WTC11 (cell line): Measurements from ENCODE around the gene DAAM2. TPM values are rescaled to one million over a fixed set of nuclear protein-coding genes. Genes with fewer than 3 reads are reported as not detected.

Experiments used
- ATAC-seq: fragments of 200-7000 bp; cut with Tn5 transposase; 2 replicates; pipeline ENCODE4 v1.10.0; 2021; ENCODE audit warnings: mild to moderate bottlenecking, moderate library complexity
- CTCF ChIA-PET: fragments of 300-600 bp; sonication (Branson Sonifier 250); formaldehyde crosslinking; loops from one replicate; lab custom pipeline; 2021; ENCODE audit warnings: antibody characterized with exemption; lab: Charles Lee
- POLR2A ChIA-PET: fragments of 350-600 bp; sonication (Branson Sonifier 250); formaldehyde crosslinking; loops from one replicate; lab custom pipeline; 2021; ENCODE audit warnings: antibody characterized with exemption; lab: Charles Lee
- DNase-seq: peaks from one replicate; pipeline ENCODE4 v3.0.0; 2021; ENCODE audit warnings: low spot score
- H3K27ac Mint-ChIP-seq: 2 replicates; pipeline ENCODE4 v1.8.0; 2021; ENCODE audit warnings: mixed read lengths
- H3K27me3 Mint-ChIP-seq: 2 replicates; pipeline ENCODE4 v1.8.0; 2021; ENCODE audit warnings: low read depth, mild to moderate bottlenecking, moderate library complexity, mixed read lengths
- H3K36me3 Mint-ChIP-seq: 2 replicates; pipeline ENCODE4 v1.8.0; 2021; ENCODE audit warnings: mixed read lengths
- H3K4me1 Mint-ChIP-seq: 2 replicates; pipeline ENCODE4 v1.8.0; 2022; ENCODE audit warnings: mixed read lengths
- H3K4me3 Mint-ChIP-seq: 2 replicates; pipeline ENCODE4 v1.8.0; 2021; ENCODE audit warnings: mild to moderate bottlenecking, moderate library complexity, mixed read lengths
- H3K9me3 Mint-ChIP-seq: 2 replicates; pipeline ENCODE4 v1.8.0; 2021; ENCODE audit warnings: mixed read lengths
- CREB1 ChIP-seq: sonication (generic); formaldehyde crosslinking; IDR thresholded peaks from 2 replicates; pipeline ENCODE4 v1.8.0; 2023; ENCODE audit warnings: mild to moderate bottlenecking, missing genetic modification reagents
- CREM ChIP-seq: sonication (generic); formaldehyde crosslinking; IDR thresholded peaks from 2 replicates; pipeline ENCODE4 v1.8.1; 2022; ENCODE audit warnings: mild to moderate bottlenecking, missing genetic modification reagents, moderate library complexity
- ESRRA ChIP-seq: sonication (generic); formaldehyde crosslinking; IDR thresholded peaks from 2 replicates; pipeline ENCODE4 v1.8.1; 2022; ENCODE audit warnings: mild to moderate bottlenecking, missing genetic modification reagents, borderline replicate concordance
- FOXJ3 ChIP-seq: sonication (generic); formaldehyde crosslinking; IDR thresholded peaks from 2 replicates; pipeline ENCODE4 v1.9.0; 2021; ENCODE audit warnings: missing genetic modification reagents, mild to moderate bottlenecking, borderline replicate concordance
- FOXP1 ChIP-seq: sonication (generic); formaldehyde crosslinking; IDR thresholded peaks from 2 replicates; pipeline ENCODE4 v1.8.0; 2022; ENCODE audit warnings: missing genetic modification reagents, mild to moderate bottlenecking, moderate library complexity, borderline replicate concordance
- JUN ChIP-seq: sonication (generic); formaldehyde crosslinking; IDR thresholded peaks from 2 replicates; pipeline ENCODE4 v1.8.0; 2023; ENCODE audit warnings: mild to moderate bottlenecking, missing genetic modification reagents
- NFATC4 ChIP-seq: fragments of 250-450 bp; sonication (Bioruptor Pico); IDR thresholded peaks from 2 replicates; pipeline ENCODE4 v1.9.0; 2021; ENCODE audit warnings: mild to moderate bottlenecking
- NR1H2 ChIP-seq: sonication (generic); formaldehyde crosslinking; IDR thresholded peaks from 2 replicates; pipeline ENCODE4 v1.9.0; 2021; ENCODE audit warnings: mild to moderate bottlenecking, moderate library complexity, missing genetic modification reagents
- NR3C1 ChIP-seq: sonication (generic); formaldehyde crosslinking; conservative IDR thresholded peaks from 2 replicates; pipeline ENCODE4 v1.8.1; 2023; ENCODE audit warnings: low read depth, mild to moderate bottlenecking, missing genetic modification reagents
- RORB ChIP-seq: fragments of 250-450 bp; sonication (Bioruptor Pico); IDR thresholded peaks from 2 replicates; pipeline ENCODE4 v1.9.0; 2021; ENCODE audit warnings: mild to moderate bottlenecking
- TEAD1 ChIP-seq: sonication (generic); formaldehyde crosslinking; IDR thresholded peaks from 2 replicates; pipeline ENCODE4 v1.8.0; 2022; ENCODE audit warnings: mild to moderate bottlenecking, missing genetic modification reagents
- total RNA-seq: library from RNA; stranded (reverse); gene quantifications from 3 replicates; pipeline ENCODE4 v1.2.3, GENCODE V29; 2021
- TF ChIP-seq, protein P1 (sequence below): fragments of 250-450 bp; sonication (Bioruptor Pico); IDR thresholded peaks from 2 replicates; pipeline ENCODE4 v1.9.0; 2021; ENCODE audit warnings: mild to moderate bottlenecking
- TF ChIP-seq, protein P2 (sequence below): sonication (generic); formaldehyde crosslinking; IDR thresholded peaks from 2 replicates; pipeline ENCODE4 v1.8.1; 2023; ENCODE audit warnings: mild to moderate bottlenecking, missing genetic modification reagents
- TF ChIP-seq, protein P3 (sequence below): sonication (generic); formaldehyde crosslinking; IDR thresholded peaks from 2 replicates; pipeline ENCODE4 v1.8.1; 2022; ENCODE audit warnings: low read depth, mild to moderate bottlenecking, moderate library complexity, missing genetic modification reagents, borderline replicate concordance
- TF ChIP-seq, protein P4 (sequence below): sonication (generic); formaldehyde crosslinking; IDR thresholded peaks from 2 replicates; pipeline ENCODE4 v1.8.1; 2022; ENCODE audit warnings: missing genetic modification reagents, borderline replicate concordance
- TF ChIP-seq, protein P5 (sequence below): sonication (generic); formaldehyde crosslinking; IDR thresholded peaks from 2 replicates; pipeline ENCODE4 v1.8.0; 2022; ENCODE audit warnings: mild to moderate bottlenecking, missing genetic modification reagents
- TF ChIP-seq, protein P6 (sequence below): sonication (generic); formaldehyde crosslinking; IDR thresholded peaks from 2 replicates; pipeline ENCODE4 v1.8.0; 2022; ENCODE audit warnings: mild to moderate bottlenecking, missing genetic modification reagents
- TF ChIP-seq, protein P7 (sequence below): fragments of 250-450 bp; sonication (Bioruptor Pico); IDR thresholded peaks from 2 replicates; pipeline ENCODE4 v1.9.0; 2021; ENCODE audit warnings: mild to moderate bottlenecking, borderline replicate concordance

The DAAM2 gene
- total RNA-seq, 1 experiment from 2014 or later = 2.0 TPM

DNA sequence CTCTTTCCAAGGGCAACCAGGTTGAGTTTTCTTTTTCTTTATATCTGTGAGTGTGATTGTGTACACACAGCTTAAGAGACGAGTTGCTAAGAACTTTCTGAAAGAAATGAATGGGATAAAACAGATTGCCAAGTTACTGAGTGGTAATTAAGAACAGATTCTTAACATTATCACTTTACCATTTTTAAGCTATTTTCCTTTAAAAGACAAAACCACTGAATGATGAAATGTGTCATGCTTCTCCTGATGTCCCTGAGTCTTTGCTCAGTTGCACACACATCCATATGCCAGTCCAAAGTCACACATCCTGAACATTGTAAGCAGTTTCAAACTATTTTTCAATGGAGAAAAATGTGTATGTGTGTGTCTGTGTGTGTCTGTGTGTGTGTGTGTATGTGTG lies 5.5 kb upstream of the DAAM2 start:
- no peak for ATAC-seq
- Mint-ChIP-seq H3K36me3 (no peaks in the 10 kb centered on the region), H3K27me3 (peaks cover 3% of the 10 kb centered on the region; the same call in 1 of the 2 replicates), H3K4me3 (no peak overlapping the region), H3K4me1 (peaks cover 5% of the 10 kb centered on the region; the same call in 1 of the 2 replicates), H3K9me3 (peaks cover 11% of the 10 kb centered on the region), H3K27ac (no peak overlapping the region)
- no peak for DNase-seq
- ChIA-PET CTCF (no interaction called here), POLR2A (no interaction called here)
- TF ChIP-seq, protein P1, sequence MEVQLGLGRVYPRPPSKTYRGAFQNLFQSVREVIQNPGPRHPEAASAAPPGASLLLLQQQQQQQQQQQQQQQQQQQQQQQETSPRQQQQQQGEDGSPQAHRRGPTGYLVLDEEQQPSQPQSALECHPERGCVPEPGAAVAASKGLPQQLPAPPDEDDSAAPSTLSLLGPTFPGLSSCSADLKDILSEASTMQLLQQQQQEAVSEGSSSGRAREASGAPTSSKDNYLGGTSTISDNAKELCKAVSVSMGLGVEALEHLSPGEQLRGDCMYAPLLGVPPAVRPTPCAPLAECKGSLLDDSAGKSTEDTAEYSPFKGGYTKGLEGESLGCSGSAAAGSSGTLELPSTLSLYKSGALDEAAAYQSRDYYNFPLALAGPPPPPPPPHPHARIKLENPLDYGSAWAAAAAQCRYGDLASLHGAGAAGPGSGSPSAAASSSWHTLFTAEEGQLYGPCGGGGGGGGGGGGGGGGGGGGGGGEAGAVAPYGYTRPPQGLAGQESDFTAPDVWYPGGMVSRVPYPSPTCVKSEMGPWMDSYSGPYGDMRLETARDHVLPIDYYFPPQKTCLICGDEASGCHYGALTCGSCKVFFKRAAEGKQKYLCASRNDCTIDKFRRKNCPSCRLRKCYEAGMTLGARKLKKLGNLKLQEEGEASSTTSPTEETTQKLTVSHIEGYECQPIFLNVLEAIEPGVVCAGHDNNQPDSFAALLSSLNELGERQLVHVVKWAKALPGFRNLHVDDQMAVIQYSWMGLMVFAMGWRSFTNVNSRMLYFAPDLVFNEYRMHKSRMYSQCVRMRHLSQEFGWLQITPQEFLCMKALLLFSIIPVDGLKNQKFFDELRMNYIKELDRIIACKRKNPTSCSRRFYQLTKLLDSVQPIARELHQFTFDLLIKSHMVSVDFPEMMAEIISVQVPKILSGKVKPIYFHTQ (CRISPR knock-in tag) = no peak
- TF ChIP-seq NR3C1 (CRISPR knock-in tag) (no peak), CREB1 (CRISPR knock-in tag) (no peak), NFATC4 (CRISPR knock-in tag) (no peak), RORB (CRISPR knock-in tag) (no peak), NR1H2 (CRISPR knock-in tag) (no peak), JUN (CRISPR knock-in tag) (no peak)
- TF ChIP-seq, protein P2, sequence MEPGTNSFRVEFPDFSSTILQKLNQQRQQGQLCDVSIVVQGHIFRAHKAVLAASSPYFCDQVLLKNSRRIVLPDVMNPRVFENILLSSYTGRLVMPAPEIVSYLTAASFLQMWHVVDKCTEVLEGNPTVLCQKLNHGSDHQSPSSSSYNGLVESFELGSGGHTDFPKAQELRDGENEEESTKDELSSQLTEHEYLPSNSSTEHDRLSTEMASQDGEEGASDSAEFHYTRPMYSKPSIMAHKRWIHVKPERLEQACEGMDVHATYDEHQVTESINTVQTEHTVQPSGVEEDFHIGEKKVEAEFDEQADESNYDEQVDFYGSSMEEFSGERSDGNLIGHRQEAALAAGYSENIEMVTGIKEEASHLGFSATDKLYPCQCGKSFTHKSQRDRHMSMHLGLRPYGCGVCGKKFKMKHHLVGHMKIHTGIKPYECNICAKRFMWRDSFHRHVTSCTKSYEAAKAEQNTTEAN (CRISPR knock-in tag) = no peak
- TF ChIP-seq, protein P3, sequence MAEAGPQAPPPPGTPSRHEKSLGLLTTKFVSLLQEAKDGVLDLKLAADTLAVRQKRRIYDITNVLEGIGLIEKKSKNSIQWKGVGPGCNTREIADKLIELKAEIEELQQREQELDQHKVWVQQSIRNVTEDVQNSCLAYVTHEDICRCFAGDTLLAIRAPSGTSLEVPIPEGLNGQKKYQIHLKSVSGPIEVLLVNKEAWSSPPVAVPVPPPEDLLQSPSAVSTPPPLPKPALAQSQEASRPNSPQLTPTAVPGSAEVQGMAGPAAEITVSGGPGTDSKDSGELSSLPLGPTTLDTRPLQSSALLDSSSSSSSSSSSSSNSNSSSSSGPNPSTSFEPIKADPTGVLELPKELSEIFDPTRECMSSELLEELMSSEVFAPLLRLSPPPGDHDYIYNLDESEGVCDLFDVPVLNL (CRISPR knock-in tag) = no peak
- TF ChIP-seq, protein P4, sequence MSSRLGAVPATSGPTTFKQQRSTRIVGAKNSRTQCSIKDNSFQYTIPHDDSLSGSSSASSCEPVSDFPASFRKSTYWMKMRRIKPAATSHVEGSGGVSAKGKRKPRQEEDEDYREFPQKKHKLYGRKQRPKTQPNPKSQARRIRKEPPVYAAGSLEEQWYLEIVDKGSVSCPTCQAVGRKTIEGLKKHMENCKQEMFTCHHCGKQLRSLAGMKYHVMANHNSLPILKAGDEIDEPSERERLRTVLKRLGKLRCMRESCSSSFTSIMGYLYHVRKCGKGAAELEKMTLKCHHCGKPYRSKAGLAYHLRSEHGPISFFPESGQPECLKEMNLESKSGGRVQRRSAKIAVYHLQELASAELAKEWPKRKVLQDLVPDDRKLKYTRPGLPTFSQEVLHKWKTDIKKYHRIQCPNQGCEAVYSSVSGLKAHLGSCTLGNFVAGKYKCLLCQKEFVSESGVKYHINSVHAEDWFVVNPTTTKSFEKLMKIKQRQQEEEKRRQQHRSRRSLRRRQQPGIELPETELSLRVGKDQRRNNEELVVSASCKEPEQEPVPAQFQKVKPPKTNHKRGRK (CRISPR knock-in tag) = no peak

DNA sequence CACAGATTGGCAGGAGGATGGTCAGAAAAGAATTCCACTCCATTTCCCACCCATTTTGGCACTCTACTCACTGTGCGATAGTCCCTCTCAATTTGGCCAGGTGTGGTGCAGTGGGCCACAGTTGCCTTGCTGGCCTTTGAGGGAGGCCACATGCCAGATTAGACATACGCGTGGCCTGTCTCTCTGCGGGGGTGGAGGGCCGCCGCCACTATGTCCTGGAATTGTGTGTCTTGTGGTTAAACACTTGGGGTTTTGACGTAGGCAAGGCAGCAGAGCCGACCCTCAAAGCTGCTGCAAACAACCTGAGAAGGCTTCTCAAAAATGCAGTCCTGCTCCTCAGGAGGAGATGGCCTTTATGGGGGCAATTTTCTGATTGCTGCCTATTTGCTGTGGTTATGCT lies 4.9 kb upstream of the DAAM2 start:
- H3K36me3 Mint-ChIP-seq = no peaks in the 10 kb centered on the region
- no peak overlapping the region for H3K4me3 Mint-ChIP-seq
- H3K27ac Mint-ChIP-seq = no peak overlapping the region
- H3K4me1 Mint-ChIP-seq = peaks cover 5% of the 10 kb centered on the region; the same call in 1 of the 2 replicates
- peaks cover 11% of the 10 kb centered on the region for H3K9me3 Mint-ChIP-seq
- POLR2A ChIA-PET = no interaction called here
- no peak for DNase-seq
- ATAC-seq = no peak
- peaks cover 3% of the 10 kb centered on the region for H3K27me3 Mint-ChIP-seq
- CTCF ChIA-PET = no interaction called here
- TF ChIP-seq, protein P5, sequence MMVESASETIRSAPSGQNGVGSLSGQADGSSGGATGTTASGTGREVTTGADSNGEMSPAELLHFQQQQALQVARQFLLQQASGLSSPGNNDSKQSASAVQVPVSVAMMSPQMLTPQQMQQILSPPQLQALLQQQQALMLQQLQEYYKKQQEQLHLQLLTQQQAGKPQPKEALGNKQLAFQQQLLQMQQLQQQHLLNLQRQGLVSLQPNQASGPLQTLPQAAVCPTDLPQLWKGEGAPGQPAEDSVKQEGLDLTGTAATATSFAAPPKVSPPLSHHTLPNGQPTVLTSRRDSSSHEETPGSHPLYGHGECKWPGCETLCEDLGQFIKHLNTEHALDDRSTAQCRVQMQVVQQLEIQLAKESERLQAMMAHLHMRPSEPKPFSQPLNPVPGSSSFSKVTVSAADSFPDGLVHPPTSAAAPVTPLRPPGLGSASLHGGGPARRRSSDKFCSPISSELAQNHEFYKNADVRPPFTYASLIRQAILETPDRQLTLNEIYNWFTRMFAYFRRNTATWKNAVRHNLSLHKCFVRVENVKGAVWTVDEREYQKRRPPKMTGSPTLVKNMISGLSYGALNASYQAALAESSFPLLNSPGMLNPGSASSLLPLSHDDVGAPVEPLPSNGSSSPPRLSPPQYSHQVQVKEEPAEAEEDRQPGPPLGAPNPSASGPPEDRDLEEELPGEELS (CRISPR knock-in tag) = no peak
- TF ChIP-seq, protein P6, sequence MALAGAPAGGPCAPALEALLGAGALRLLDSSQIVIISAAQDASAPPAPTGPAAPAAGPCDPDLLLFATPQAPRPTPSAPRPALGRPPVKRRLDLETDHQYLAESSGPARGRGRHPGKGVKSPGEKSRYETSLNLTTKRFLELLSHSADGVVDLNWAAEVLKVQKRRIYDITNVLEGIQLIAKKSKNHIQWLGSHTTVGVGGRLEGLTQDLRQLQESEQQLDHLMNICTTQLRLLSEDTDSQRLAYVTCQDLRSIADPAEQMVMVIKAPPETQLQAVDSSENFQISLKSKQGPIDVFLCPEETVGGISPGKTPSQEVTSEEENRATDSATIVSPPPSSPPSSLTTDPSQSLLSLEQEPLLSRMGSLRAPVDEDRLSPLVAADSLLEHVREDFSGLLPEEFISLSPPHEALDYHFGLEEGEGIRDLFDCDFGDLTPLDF (CRISPR knock-in tag) = no peak
- TF ChIP-seq JUN (CRISPR knock-in tag) = no peak
- TF ChIP-seq, protein P4 (CRISPR knock-in tag) = no peak
- no peak for TF ChIP-seq FOXP1 (CRISPR knock-in tag)
- TF ChIP-seq CREM = no peak
- TF ChIP-seq TEAD1 (CRISPR knock-in tag) = no peak
- TF ChIP-seq, protein P7, sequence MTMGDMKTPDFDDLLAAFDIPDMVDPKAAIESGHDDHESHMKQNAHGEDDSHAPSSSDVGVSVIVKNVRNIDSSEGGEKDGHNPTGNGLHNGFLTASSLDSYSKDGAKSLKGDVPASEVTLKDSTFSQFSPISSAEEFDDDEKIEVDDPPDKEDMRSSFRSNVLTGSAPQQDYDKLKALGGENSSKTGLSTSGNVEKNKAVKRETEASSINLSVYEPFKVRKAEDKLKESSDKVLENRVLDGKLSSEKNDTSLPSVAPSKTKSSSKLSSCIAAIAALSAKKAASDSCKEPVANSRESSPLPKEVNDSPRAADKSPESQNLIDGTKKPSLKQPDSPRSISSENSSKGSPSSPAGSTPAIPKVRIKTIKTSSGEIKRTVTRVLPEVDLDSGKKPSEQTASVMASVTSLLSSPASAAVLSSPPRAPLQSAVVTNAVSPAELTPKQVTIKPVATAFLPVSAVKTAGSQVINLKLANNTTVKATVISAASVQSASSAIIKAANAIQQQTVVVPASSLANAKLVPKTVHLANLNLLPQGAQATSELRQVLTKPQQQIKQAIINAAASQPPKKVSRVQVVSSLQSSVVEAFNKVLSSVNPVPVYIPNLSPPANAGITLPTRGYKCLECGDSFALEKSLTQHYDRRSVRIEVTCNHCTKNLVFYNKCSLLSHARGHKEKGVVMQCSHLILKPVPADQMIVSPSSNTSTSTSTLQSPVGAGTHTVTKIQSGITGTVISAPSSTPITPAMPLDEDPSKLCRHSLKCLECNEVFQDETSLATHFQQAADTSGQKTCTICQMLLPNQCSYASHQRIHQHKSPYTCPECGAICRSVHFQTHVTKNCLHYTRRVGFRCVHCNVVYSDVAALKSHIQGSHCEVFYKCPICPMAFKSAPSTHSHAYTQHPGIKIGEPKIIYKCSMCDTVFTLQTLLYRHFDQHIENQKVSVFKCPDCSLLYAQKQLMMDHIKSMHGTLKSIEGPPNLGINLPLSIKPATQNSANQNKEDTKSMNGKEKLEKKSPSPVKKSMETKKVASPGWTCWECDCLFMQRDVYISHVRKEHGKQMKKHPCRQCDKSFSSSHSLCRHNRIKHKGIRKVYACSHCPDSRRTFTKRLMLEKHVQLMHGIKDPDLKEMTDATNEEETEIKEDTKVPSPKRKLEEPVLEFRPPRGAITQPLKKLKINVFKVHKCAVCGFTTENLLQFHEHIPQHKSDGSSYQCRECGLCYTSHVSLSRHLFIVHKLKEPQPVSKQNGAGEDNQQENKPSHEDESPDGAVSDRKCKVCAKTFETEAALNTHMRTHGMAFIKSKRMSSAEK = no peak
- TF ChIP-seq FOXJ3 (CRISPR knock-in tag) = no peak
- no peak for TF ChIP-seq ESRRA
